GM12864 (cell line): ENCODE data around the gene ADAMTSL2.

ENCODE experiments used
- DNase-seq: peaks from one replicate; pipeline ENCODE4 v3.0.0-alpha.2; 2011; ENCODE audit warnings: low read depth
- H3K4me3 ChIP-seq: 2 replicates; pipeline ENCODE4 v1.5.1; 2011; ENCODE audit warnings: mild to moderate bottlenecking, low read depth, low read length, control low read depth
- CTCF ChIP-seq: IDR thresholded peaks from 2 replicates; pipeline ENCODE4 v1.5.1; 2011; ENCODE audit warnings: low read depth, mild to moderate bottlenecking, moderate library complexity, low read length, control low read depth, inconsistent platforms; ENCODE audit errors: missing control alignments

ADAMTSL2 gene

DNA sequence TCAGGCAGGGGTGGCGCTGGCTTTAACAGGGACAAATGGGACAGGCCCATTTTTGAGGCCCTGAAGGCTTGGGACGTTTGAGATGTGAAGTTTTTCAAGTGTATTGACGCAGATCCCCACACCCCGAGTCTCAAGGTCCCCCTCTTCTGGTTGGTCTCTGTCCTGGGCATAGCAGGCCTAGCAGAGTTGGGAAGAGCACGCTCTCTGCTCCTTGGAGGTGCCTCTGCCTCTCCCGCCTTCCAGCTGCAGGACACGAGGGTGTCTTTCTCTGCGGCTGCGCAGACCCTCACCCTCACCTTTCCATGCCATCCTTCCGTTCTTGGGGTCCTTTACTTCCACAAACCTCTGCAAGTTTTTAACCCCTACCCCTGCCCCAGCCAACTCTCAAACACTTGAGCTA is 18.6 kb downstream of the ADAMTSL2 start:
- H3K4me3 ChIP-seq, result no peak overlapping the region
- no peak for TF ChIP-seq CTCF
- no peak for DNase-seq

GRCh38 chr9:133553973-133554713 is 19.6 kb downstream of the ADAMTSL2 start:
- no peak for TF ChIP-seq CTCF
- no peak overlapping the region for H3K4me3 ChIP-seq
- DNase-seq, result no peak

GRCh38 chr9:133554729-133555128 is 20.2 kb downstream of the ADAMTSL2 start:
- no peak for DNase-seq
- no peak overlapping the region for H3K4me3 ChIP-seq
- TF ChIP-seq CTCF, result no peak

DNA sequence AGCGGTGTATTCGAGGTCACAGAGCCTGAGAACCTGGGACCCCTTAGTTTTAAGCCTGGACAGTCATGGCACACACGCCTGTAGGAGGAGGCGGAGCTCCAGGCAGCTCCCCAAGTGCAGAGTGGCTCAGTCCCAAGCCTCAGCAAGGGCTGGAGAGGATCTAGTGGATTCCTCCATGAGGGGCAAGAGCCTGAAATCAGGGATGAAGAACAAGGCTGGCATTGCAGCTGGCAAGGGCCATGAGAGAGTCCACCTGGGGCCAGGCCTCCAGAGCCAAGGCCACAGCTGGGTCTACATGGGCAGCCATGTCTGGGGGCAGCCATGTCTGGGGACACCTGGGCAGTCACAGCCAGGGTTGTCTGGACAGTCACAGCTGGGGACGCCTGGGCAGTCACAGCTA is 21.9 kb downstream of the ADAMTSL2 start:
- no peak for DNase-seq
- no peak for TF ChIP-seq CTCF
- H3K4me3 ChIP-seq, result no peak overlapping the region

GRCh38 chr9:133557581-133557980 is 23.1 kb downstream of the ADAMTSL2 start:
- DNase-seq, result no peak
- no peak overlapping the region for H3K4me3 ChIP-seq
- no peak for TF ChIP-seq CTCF

- H3K4me3 ChIP-seq, result no peak overlapping the region; the same call in 1 of the 2 replicates
- DNase-seq, result no peak
- no peak for TF ChIP-seq CTCF
Measured at GRCh38 chr9:133558191-133559126, 24.0 kb downstream of the ADAMTSL2 start.

DNA sequence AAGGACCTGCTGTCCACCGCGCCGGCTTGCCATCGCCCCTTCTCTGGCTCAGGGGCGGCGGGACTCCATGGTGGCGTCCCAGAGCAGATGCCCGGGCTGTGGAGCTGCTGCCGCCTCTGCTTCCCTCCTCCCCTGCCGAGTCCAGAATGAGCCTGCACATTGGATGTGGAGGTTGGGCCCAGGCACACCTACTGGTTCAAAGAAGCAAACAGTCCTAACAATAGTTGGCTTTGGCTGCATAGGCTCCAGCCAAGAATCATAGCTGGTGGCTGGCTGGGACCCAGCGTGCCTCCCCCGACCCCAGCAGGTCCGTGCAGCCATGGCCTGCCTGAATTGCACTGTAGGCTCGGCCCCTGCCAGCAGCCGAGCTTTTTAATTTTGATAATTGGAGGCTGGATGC is 25.8 kb downstream of the ADAMTSL2 start:
- no peak overlapping the region for H3K4me3 ChIP-seq
- TF ChIP-seq CTCF, result no peak
- no peak for DNase-seq
